Testis (tissue), 3 donors: ENCODE measurements around the gene SH3TC1. TPM values are rescaled to one million over a fixed set of nuclear protein-coding genes. Genes with fewer than 3 reads are reported as not detected.

Experiments used
- DNase-seq: peaks from one replicate; pipeline ENCODE4 v3.0.0-alpha.2; 2019
- H3K27ac ChIP-seq, 2 donors: fragments of 200-600 bp; sonication (generic); one replicate each; pipeline ENCODE4 v1.5.1; 2019
- H3K27me3 ChIP-seq: fragments of 200-600 bp; sonication (generic); one replicate; pipeline ENCODE4 v1.5.1; 2019
- H3K36me3 ChIP-seq: fragments of 200-600 bp; sonication (generic); one replicate; pipeline ENCODE4 v1.5.1; 2017; ENCODE audit warnings: low read depth; ENCODE audit errors: missing control alignments
- H3K4me1 ChIP-seq: fragments of 200-600 bp; sonication (generic); one replicate; pipeline ENCODE4 v1.5.1; 2019
- H3K4me3 ChIP-seq, 2 donors: fragments of 200-600 bp; sonication (generic); one replicate each; pipeline ENCODE4 v1.5.1; 2017 to 2019
- H3K9me3 ChIP-seq: fragments of 200-600 bp; sonication (generic); one replicate; pipeline ENCODE4 v1.5.1; 2017
- CTCF ChIP-seq, 3 experiments: fragments of 450-650 bp in 2 of 3; fragments of 200-600 bp in 1 of 3; sonication (generic) in 1 of 3; IDR thresholded peaks; one replicate each; pipeline ENCODE4 v1.5.1; 2016 to 2019; ENCODE audit warnings: antibody characterized with exemption in 3 of 3, mild to moderate bottlenecking in 2 of 3, moderate library complexity in 1 of 3
- POLR2A ChIP-seq: fragments of 450-650 bp; IDR thresholded peaks from one replicate; pipeline ENCODE4 v1.6.1; 2017; ENCODE audit warnings: antibody characterized with exemption, mild to moderate bottlenecking, moderate library complexity
- WGBS, 2 donors: methylation state at CpG; one replicate each; pipeline ENCODE4 v1.1.5; 2018; 5-methylcytosine and 5-hydroxymethylcytosine counted together
- intact Hi-C: fragments of 100-400 bp; cut with DNase I; formaldehyde crosslinking; loops from one replicate; pipeline ENCODE4 v1.15.1; 2023; ENCODE audit warnings: low total_unique reads
- polyA plus RNA-seq: library from polyadenylated mRNA; stranded (reverse); fragments of 350-450 nt; fragmentation: Illumina TruSeq; extraction: RNeasy Lipid Tissue Mini Kit (QIAGEN cat#74804); gene quantifications from one replicate; pipeline ENCODE4 v1.2.3, GENCODE V29; 2014; ENCODE audit warnings: low read depth, low replicate concordance; ENCODE audit not compliant: insufficient read depth
- total RNA-seq, 2 donors: library from RNA; depleted of rRNA; stranded (reverse); fragments of >200 nt; gene quantifications; one replicate each; pipeline ENCODE4 v1.2.3, GENCODE V29; 2016

Gene SH3TC1
- total and polyA plus RNA-seq, 3 donors from 2014 or later: 3.2 to 12.6 (median 4.0) TPM

- peak; percentile 34 for DNase-seq
- Histone ChIP-seq H3K36me3 (no peaks in the 10 kb centered on the region), H3K9me3 (no peaks in the 10 kb centered on the region), H3K27me3 (no peaks in the 10 kb centered on the region), H3K27ac (peak overlapping the region; percentile 73), H3K4me1 (peaks cover 23% of the 10 kb centered on the region), H3K4me3 (peak overlapping the region in 1 of 2 donors; percentile 18)
- TF ChIP-seq CTCF (IDR thresholded peaks at IDR 0.05) (no peak), POLR2A (no peak)
- 51 to 67% methylated on average over 1 to 9 of the region's 9 CpGs for WGBS, 2 donors
- intact Hi-C loops: no loop called here
Observed at GRCh38 chr4:8201321-8201781, 2.3 kb downstream of the SH3TC1 start.

- intact Hi-C loops: no loop called here
- DNase-seq: no peak
- 78 to 90% methylated on average over 4 to 20 of the region's 21 CpGs for WGBS, 2 donors
- TF ChIP-seq POLR2A: no peak
- no peak for TF ChIP-seq CTCF (IDR thresholded peaks at IDR 0.05)
- Histone ChIP-seq H3K4me1 (peaks cover 23% of the 10 kb centered on the region), H3K36me3 (no peaks in the 10 kb centered on the region), H3K27me3 (no peaks in the 10 kb centered on the region), H3K27ac (no peak overlapping the region), H3K4me3 (no peak overlapping the region), H3K9me3 (no peaks in the 10 kb centered on the region)
Observed at GRCh38 chr4:8202108-8203051, 3.3 kb downstream of the SH3TC1 start.

GRCh38 chr4:8203052-8203401 is 3.9 kb downstream of the SH3TC1 start:
- no peaks in the 10 kb centered on the region for H3K36me3 ChIP-seq
- no peaks in the 10 kb centered on the region for H3K9me3 ChIP-seq
- TF ChIP-seq CTCF (IDR thresholded peaks at IDR 0.05) (no peak), POLR2A (no peak)
- intact Hi-C loops: no loop called here
- H3K4me1 ChIP-seq: peaks cover 23% of the 10 kb centered on the region
- DNase-seq: no peak
- WGBS, 2 donors: 73 to 92% methylated on average over 7 of the region's 7 CpGs
- H3K4me3 ChIP-seq: no peak overlapping the region
- no peak overlapping the region for H3K27ac ChIP-seq
- no peaks in the 10 kb centered on the region for H3K27me3 ChIP-seq

- H3K9me3 ChIP-seq: no peaks in the 10 kb centered on the region
- H3K27ac ChIP-seq: no peak overlapping the region
- no peak for DNase-seq
- H3K36me3 ChIP-seq: no peaks in the 10 kb centered on the region
- no peak for TF ChIP-seq POLR2A
- TF ChIP-seq CTCF (IDR thresholded peaks at IDR 0.05): no peak
- no peaks in the 10 kb centered on the region for H3K27me3 ChIP-seq
- H3K4me1 ChIP-seq: peaks cover 22% of the 10 kb centered on the region
- intact Hi-C loops: no loop called here
- 85 to 87% methylated on average over 4 to 10 of the region's 10 CpGs for WGBS, 2 donors
- no peak overlapping the region for H3K4me3 ChIP-seq
Observed at GRCh38 chr4:8203817-8204216, 4.7 kb downstream of the SH3TC1 start.
